Endodermal cell (in vitro differentiated cells): ENCODE measurements around the gene MFAP4. TPM values are rescaled to one million over a fixed set of nuclear protein-coding genes. Genes with fewer than 3 reads are reported as not detected.

Experiments
- DNase-seq: peaks from one replicate; pipeline ENCODE4 v3.0.0-alpha.2; 2017
- H3K27ac ChIP-seq: 2 replicates; pipeline ENCODE4 v1.5.1; 2013; ENCODE audit warnings: mild to moderate bottlenecking, low read depth, low read length, moderate library complexity
- H3K27me3 ChIP-seq: 2 replicates; pipeline ENCODE4 v1.6.1; 2013; ENCODE audit warnings: mild to moderate bottlenecking, low read length, moderate library complexity; ENCODE audit not compliant: insufficient read depth, control insufficient read depth, poor library complexity, severe bottlenecking
- H3K36me3 ChIP-seq: 2 replicates; pipeline ENCODE4 v1.7.0; 2013; ENCODE audit warnings: mild to moderate bottlenecking, low read length, moderate library complexity; ENCODE audit not compliant: control insufficient read depth, insufficient read depth
- H3K4me1 ChIP-seq: one replicate; pipeline ENCODE4 v1.7.0; 2013; ENCODE audit warnings: low read length; ENCODE audit not compliant: control insufficient read depth, insufficient read depth
- H3K4me3 ChIP-seq: 2 replicates; pipeline ENCODE4 v1.5.1; 2013; ENCODE audit warnings: mild to moderate bottlenecking, low read length, moderate library complexity
- H3K9ac ChIP-seq: 2 replicates; pipeline ENCODE4 v1.6.1; 2013; ENCODE audit warnings: mild to moderate bottlenecking, low read length, moderate library complexity; ENCODE audit not compliant: poor library complexity, severe bottlenecking; ENCODE audit errors: extremely low read depth
- H3K9me3 ChIP-seq: 2 replicates; pipeline ENCODE4 v1.6.1; 2013; ENCODE audit warnings: mild to moderate bottlenecking, low read length, moderate library complexity; ENCODE audit not compliant: control insufficient read depth
- H3K27ac Mint-ChIP-seq: 2 replicates; pipeline ENCODE4 v1.8.0; 2020; ENCODE audit warnings: mixed read lengths
- H3K27me3 Mint-ChIP-seq: 2 replicates; pipeline ENCODE4 v1.8.0; 2021; ENCODE audit warnings: mild to moderate bottlenecking, mixed read lengths; ENCODE audit not compliant: insufficient read depth
- H3K36me3 Mint-ChIP-seq: 2 replicates; pipeline ENCODE4 v1.8.0; 2020; ENCODE audit warnings: low read depth, mixed read lengths
- H3K4me1 Mint-ChIP-seq: 2 replicates; pipeline ENCODE4 v1.8.0; 2020; ENCODE audit warnings: mixed read lengths
- H3K4me3 Mint-ChIP-seq: 2 replicates; pipeline ENCODE4 v1.8.0; 2020; ENCODE audit warnings: mild to moderate bottlenecking, moderate library complexity, mixed read lengths
- H3K9me3 Mint-ChIP-seq: 2 replicates; pipeline ENCODE4 v1.8.0; 2020; ENCODE audit warnings: mild to moderate bottlenecking, mixed read lengths
- CTCF ChIP-seq: fragments of 200-600 bp; sonication (generic); conservative IDR thresholded peaks from 2 replicates; pipeline ENCODE4 v1.5.0; 2021; ENCODE audit warnings: antibody characterized with exemption, mild to moderate bottlenecking
- WGBS, 2 experiments: methylation state at CpG; one replicate each; pipeline versions ENCODE4 v1.1.5 to v1.1.7; 2013; ENCODE audit warnings: missing lambda C conversion rate in 2 of 2, mixed read lengths in 1 of 2; ENCODE audit not compliant: insufficient coverage in 1 of 2, insufficient read length in 1 of 2; 5-methylcytosine and 5-hydroxymethylcytosine counted together
- total RNA-seq, 2 donors: library from RNA; stranded (reverse); fragmentation: NEBNext Ultra II Directional in 1 of 2; extraction: Animal tissue kit (Norgen Biotek cat#: 25700) in 1 of 2; gene quantifications; 2 replicates in 1 of 2; 3 replicates in 1 of 2; pipeline ENCODE4 v1.2.1, GENCODE V29; 2021

Gene MFAP4
- total RNA-seq, 2 donors from 2014 or later: 11.1 to 36.8 TPM

GRCh38 chr17:19409066-19409465 lies 22.1 kb upstream of the MFAP4 start:
- TF ChIP-seq CTCF: no peak
- H3K4me3 Mint-ChIP-seq: no peak overlapping the region
- H3K9me3 ChIP-seq: no peaks in the 10 kb centered on the region

GRCh38 chr17:19408346-19408710 lies 21.3 kb upstream of the MFAP4 start:
- no peak overlapping the region for H3K27ac ChIP-seq
- H3K4me3 Mint-ChIP-seq: no peak overlapping the region

More at GRCh38 chr17:19409066-19409465, 22.1 kb upstream of the MFAP4 start:
- no peaks in the 10 kb centered on the region for H3K4me1 ChIP-seq
- Mint-ChIP-seq H3K4me1 (peaks cover 5% of the 10 kb centered on the region), H3K9me3 (no peaks in the 10 kb centered on the region), H3K27ac (no peak overlapping the region), H3K27me3 (no peaks in the 10 kb centered on the region), H3K36me3 (no peaks in the 10 kb centered on the region)
- H3K9ac ChIP-seq: no peak overlapping the region
- DNase-seq: no peak
- 83 to 95% methylated on average over 3 of the region's 3 CpGs for WGBS, 2 experiments
- H3K27ac ChIP-seq: no peak overlapping the region
- no peaks in the 10 kb centered on the region for H3K36me3 ChIP-seq
- no peak overlapping the region for H3K4me3 ChIP-seq
- no peaks in the 10 kb centered on the region for H3K27me3 ChIP-seq

GRCh38 chr17:19407601-19408345 lies 20.8 kb upstream of the MFAP4 start:
- no peak overlapping the region for H3K4me3 ChIP-seq
- no peak overlapping the region for H3K9ac ChIP-seq
- H3K27me3 Mint-ChIP-seq: no peaks in the 10 kb centered on the region
- H3K4me1 ChIP-seq: no peaks in the 10 kb centered on the region
- H3K36me3 Mint-ChIP-seq: no peaks in the 10 kb centered on the region
- no peaks in the 10 kb centered on the region for H3K27me3 ChIP-seq
- H3K9me3 Mint-ChIP-seq: no peaks in the 10 kb centered on the region
- TF ChIP-seq CTCF: no peak
- 93 to 94% methylated on average over 5 to 10 of the region's 10 CpGs for WGBS, 2 experiments
- H3K27ac ChIP-seq: no peak overlapping the region
- no peaks in the 10 kb centered on the region for H3K36me3 ChIP-seq
- H3K9me3 ChIP-seq: no peaks in the 10 kb centered on the region
- no peak for DNase-seq
- peaks cover 5% of the 10 kb centered on the region for H3K4me1 Mint-ChIP-seq
- H3K4me3 Mint-ChIP-seq: no peak overlapping the region
- H3K27ac Mint-ChIP-seq: no peak overlapping the region

More at GRCh38 chr17:19408346-19408710, 21.3 kb upstream of the MFAP4 start:
- Histone ChIP-seq H3K4me1 (no peaks in the 10 kb centered on the region), H3K9me3 (no peaks in the 10 kb centered on the region), H3K4me3 (no peak overlapping the region), H3K36me3 (no peaks in the 10 kb centered on the region), H3K9ac (no peak overlapping the region), H3K27me3 (no peaks in the 10 kb centered on the region)
- H3K9me3 Mint-ChIP-seq: no peaks in the 10 kb centered on the region
- no peak for TF ChIP-seq CTCF
- DNase-seq: no peak
- no peak overlapping the region for H3K27ac Mint-ChIP-seq
- no peaks in the 10 kb centered on the region for H3K27me3 Mint-ChIP-seq
- WGBS, 2 experiments: 96 to 100% methylated on average over 1 to 2 of the region's 2 CpGs
- no peaks in the 10 kb centered on the region for H3K36me3 Mint-ChIP-seq
- peaks cover 5% of the 10 kb centered on the region for H3K4me1 Mint-ChIP-seq
